ENCODE data around the gene CD74.
A peak's percentile ranks its signal among the peaks of the same experiment; 100 is the strongest.

CD74 gene

GRCh38 chr5:150410524-150411244 is 2.0 kb downstream of the CD74 start:
- peak; percentile 18 for DNase-seq (ENCODE audit: low spot score)

DNA sequence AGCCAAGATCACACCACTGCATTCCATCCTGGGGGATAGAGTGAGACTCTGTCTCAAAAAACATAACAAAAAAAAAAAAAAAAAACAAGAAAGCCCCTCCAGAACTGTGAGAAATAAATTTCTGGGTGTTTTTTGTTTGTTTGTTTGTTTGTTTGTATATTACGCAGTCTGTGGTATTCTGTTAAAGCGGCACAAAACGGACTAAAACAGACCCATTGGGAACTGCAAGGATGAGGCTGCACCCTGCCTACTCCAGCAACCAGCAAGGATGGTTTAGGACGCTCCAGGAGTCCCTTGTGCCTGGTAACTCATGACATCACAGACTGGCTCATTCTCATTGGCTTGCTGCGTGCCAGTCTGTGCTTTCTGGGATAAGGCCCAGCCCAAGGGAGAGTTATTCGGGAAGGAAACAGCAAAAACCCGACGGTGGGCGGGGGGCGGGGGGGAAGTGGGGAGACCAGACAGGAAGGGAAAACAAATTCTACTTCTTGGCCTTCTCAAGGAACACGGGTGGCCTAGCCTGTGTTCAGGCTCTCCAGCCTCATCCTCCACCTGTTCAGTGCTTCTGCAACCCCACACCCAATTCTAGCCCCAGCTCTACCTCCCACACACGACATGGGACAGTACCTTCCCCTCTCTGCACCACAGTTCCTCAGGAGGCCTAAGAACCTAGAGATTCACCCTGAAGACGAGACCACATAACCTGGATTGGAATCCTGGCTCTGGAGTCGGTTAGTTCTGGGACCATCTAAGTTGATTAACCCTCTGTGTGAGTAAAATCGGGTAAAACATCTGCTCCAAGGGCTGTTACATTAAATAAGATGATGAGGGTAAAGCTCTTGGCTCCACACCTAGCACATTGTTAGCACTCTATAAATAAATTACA is 2.8 kb downstream of the CD74 start:
- DNase-seq (ENCODE audit: low spot score), result peak; percentile 33

DNA sequence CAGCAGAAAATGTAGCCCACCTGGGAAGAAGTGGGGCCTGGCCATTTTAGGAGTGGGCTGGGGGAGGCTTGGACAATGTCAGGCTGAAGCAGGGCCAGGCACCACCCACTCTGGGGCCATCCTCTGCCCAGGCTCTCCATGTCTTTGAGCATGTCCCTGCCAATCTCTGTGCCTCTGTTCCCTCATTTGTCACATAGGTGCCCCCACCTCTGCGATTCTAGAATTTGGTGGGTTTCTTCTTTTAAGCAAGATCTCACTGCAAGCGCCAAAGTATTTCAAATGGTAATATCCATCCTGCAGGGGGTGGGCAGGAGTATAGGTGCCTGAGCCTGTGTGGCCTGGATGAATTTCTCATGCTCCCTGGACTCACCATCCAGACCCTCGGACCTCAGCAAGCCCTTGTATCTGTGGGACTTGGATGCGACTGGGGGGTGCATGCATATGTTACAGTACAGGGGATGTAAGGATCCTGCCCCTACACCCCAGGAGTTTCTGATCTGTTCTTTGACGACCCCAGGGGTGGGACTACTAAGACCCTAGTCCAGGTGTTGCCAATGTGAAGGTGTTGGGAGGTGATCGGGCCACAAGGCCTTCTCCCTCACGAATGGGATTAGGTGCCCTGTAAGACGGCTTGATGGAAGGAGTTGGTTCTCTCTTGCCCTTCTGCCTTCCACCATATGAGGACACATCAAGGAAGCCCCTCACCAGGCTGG is 4.3 kb downstream of the CD74 start:
- no peak for DNase-seq (ENCODE audit: low spot score)

DNA sequence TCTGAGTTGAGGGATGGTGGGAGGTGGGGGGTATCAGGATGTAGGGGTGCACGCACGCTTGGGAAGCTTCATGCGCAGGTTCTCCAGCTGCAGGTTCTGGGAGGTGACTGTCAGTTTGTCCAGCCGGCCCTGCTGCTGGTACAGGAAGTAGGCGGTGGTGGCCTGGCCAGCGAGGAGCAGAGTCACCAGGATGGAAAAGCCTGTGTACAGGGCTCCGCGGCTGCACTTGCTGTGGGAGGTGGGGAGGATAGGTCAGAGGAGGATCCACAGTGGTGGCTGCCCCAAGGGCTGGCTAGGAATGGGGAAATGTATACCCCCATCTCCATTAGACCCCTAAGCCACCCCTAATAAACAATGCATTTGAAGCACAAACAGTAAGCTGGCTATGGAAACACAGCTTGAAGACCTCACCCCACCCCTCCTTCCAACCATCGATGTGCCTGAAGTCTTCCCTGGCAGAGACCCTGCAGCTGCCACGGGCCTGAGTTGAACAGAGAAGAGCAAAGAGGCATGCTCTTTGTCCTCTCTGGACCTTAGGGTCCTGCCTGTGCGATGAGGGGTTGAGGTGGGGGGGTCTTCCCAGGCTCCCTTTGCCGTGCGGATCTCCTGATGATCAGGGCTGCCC is 5.5 kb downstream of the CD74 start:
- DNase-seq (ENCODE audit: low spot score), result no peak

GRCh38 chr5:150406723-150407095 is 6.0 kb downstream of the CD74 start:
- no peak for DNase-seq (ENCODE audit: low spot score)

DNA sequence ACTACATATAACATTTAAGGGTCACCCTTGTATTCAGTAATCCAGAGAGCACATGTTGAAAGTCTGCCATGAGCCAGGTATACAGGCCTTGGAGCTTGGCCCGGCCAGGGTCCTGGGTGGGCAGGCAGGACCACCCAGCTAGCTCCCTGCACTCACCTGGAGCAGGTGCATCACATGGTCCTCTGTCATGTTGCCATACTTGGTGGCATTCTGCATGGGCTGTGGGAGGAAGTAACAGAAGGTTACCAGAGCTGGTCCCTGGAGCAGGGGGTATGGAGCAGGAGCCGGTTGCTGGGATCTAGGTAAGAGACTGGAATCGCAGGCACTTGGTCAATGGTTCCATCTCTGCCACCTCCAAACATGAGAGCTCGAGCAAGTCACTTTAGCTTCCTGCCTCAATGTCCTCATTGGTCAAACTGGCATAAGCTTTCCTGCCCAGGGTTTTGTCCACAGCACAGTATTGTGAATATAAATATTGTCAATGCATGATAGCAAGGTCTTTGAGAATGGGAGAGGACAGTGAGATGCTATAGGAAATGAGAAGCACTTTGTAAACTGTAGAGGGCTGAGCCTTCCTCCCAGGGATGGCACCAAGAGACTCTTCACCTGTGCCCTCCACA is 6.5 kb downstream of the CD74 start:
- DNase-seq (ENCODE audit: low spot score), result no peak

DNA sequence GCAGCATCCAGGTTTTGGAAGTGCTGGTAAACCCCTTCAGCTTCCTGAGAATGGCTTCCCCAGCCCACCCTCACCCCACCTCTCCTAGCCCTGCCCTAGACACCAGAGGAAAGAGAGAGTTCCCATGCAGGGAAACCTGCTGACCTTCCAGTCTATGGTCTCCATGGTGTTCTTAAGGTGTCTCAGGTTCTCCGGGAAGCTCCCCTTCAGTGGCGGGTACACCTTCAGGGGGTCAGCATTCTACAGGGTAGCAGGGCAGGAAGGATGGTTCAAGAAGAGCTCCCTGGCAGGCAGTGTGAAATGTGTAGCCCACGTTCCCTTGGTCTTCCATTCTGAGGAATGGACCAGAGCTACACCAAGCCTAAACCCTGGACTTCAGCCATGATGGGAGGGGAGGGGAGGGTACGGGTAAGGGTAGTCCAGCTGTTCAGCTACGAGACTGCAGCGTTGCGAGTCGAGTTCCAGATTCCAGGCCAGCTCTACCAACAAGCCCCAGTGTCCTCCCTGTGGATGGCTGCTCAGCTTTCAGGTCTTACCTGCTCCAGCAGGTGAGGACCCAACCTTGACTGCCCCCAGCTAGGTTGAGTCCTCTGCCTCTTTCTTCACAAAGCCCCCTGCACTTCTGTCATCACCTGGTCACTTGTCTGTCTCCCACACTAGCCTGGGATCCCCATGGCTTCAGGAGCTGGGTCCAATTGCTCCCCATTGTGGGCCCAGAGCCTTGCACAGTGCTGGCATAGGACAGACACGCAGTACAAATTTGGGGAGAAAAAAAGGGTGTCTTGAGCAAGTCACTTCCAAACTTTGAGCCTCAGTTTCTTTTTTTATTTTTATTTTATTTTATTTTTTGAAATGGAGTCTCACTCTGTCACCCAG is 7.5 kb downstream of the CD74 start:
- DNase-seq (ENCODE audit: low spot score), result no peak

- no peak for DNase-seq (ENCODE audit: low spot score)
These were observed 8.2 kb downstream of the CD74 start for GRCh38 chr5:150404535-150404934.

DNA sequence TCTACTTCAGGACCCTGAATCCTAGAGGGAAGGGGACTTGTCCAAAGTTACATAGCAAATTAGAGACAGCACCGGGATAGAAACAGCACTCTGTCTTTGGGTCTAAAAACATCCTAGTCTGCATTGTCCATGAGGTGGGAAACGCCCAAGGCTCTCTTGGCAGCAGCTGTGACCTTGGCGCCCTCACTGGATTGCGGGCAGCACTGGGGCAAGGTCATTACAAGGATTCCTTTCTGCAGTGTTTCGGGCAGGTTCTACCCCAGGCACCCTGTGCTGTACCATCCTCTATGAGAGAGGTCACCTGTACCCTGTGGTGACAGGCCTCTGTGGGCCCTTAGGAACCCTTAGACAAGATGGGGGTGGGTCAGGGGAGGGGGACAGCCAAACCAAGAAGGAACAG is 8.6 kb downstream of the CD74 start:
- DNase-seq (ENCODE audit: low spot score), result no peak

- DNase-seq (ENCODE audit: low spot score), result no peak
These were observed 9.8 kb downstream of the CD74 start for GRCh38 chr5:150402901-150403342.

DNA sequence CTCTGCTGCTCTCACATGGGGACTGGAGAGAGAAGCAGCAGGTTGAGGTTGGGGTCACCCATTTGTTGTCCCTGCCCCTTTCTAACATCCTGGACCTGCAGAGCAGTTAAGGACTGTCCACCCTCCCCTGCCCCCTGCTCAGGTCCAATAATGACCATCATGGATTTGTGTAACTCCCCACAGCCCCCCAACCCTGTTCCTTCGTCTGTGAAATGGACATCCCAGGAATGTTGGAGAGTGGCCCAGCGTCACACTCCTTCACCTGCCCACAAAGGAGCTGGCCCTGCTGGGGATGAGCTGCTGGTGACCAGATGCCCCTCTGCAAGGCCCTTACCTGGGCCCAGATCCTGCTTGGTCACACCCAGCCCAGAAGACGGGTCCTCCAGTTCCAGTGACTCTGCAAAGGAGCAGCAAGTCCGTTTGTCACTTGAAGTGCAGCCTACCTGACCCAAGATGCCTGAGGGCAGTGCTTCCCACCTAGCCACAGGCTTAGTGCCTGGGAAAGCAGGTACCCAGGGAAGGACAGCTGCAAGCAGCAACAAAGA is 10.4 kb downstream of the CD74 start:
- DNase-seq (ENCODE audit: low spot score), result no peak

GRCh38 chr5:150401376-150402228 is 11.1 kb downstream of the CD74 start:
- DNase-seq (ENCODE audit: low spot score), result no peak

GRCh38 chr5:150401076-150401375 is 11.7 kb downstream of the CD74 start:
- no peak for DNase-seq (ENCODE audit: low spot score)

DNA sequence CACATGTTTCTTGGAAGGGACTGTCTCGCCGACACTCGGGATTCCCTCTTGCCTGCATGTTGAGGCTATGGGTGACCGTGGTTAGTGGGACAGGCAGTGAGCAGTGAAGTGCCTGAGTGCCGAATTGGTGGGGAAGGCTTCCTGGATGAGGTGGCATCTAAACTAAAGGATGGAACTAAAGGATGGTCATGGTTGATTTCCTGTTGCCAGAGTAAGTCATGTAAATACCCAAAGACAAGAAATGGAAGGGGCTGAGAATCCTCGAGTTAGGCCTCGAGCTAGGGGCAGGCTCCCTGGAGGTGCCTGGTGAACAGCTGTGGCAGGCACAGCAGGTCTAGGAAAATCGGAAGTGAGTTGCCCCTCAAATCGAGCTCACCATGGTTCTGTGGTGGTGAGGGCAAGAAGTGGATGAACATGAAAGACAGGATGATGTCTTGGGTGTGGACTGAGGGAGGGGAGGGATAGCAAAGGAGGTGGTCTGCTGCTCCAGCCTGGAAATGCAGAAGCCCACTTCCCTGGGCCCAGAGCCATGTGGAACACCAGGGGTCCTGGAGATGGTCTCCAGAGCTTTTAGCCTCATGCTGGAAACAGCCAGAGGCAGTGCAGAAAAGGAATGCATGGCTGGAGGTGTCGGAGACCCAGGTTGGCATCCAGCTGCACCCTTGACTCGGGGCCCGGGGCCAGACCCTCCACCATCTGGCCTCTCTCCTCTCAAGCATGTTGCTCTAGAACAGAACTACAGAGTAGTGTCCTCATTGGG is 12.2 kb downstream of the CD74 start:
- DNase-seq (ENCODE audit: low spot score), result no peak

DNA sequence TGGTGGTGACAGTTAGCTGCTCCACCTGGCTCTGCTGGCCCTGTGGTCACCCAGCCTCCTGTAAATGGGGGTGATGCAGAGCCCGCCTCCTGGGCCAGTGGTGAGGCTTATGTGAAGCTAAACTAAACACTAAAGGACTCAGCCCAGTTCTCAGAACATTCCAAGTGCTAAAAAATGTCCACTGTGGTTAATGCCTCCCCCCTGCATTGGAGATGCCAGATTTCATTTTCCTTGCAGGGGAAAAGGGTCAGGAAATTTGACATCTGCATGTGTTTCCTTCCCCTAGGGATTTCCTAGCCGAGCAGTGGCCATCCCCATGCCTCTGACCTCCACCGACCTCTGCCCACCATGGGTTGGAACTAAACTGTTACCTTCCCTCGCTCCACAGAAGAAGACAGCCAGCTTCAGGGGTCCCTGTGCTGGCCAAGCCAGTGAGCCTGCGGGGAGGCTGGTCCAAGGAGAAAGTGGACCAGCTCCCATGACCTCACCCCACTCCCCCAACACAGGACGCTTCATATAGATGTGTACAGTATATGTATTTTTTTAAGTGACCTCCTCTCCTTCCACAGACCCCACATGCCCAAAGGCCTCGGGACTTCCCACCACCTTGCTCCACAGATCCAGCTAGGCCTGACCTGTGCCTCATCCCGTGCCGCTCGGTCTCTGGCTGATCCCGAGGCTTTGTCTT is 13.0 kb downstream of the CD74 start:
- no peak for DNase-seq (ENCODE audit: low spot score)

DNA sequence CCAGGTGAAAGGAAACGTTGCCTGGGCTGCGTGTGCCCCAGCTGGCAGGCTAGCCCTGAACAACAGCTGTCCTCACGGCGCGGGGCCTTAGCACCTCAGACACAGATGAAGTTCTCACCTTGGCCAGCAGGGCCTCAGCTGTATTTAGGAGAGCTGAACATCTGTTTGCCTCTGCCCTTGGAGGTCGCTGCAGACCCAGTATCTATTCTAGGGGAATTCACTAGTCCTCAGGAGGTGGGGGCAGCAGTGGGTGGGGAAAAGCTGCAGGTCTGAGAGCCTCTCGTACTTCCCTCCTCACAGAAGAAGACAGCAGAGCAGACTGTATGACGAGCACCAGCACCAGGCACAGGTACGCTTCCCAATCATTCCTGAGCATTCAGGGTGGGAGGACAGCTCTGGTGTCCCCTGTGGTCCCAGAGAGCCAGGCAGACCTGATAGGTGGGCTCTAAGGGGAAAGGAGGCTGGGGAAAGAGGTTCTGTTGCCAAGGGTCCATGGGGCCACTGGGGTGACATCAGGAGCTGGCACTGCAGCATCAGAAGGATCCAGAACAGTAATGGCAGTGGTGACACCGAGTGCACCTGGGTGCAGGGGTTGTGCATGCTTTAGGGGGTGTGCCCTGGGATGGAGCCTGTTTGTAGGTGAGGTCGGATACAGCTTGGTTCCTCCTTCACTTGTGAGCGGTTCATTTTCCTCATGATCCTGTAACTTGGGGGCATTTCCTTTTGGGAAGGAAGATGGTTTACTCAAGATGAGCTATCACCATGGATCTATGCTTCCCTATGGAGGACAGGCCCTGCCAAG is 13.8 kb downstream of the CD74 start:
- no peak for DNase-seq (ENCODE audit: low spot score)
